Neural progenitor cell (in vitro differentiated cells): Measurements from ENCODE around the gene STRIT1. TPM values are rescaled to one million over a fixed set of nuclear protein-coding genes. Genes with fewer than 3 reads are reported as not detected.

Experiments
- DNase-seq: peaks from one replicate; pipeline ENCODE4 v3.0.0-alpha.2; 2016; ENCODE audit warnings: low spot score
- H2AFZ ChIP-seq: fragments of 200-600 bp; sonication (generic); replicated peaks from 2 replicates; pipeline ENCODE4 v1.6.1; 2016; ENCODE audit warnings: antibody characterized with exemption
- H3F3A ChIP-seq: fragments of 200-600 bp; sonication (generic); 2 replicates; pipeline ENCODE4 v1.6.1; 2016; ENCODE audit warnings: antibody characterized with exemption, low read depth
- H3K27ac ChIP-seq: fragments of 200-600 bp; sonication (generic); 2 replicates; pipeline ENCODE4 v1.5.1; 2016; ENCODE audit warnings: mild to moderate bottlenecking
- H3K27me3 ChIP-seq: fragments of 200-600 bp; sonication (generic); 2 replicates; pipeline ENCODE4 v1.6.1; 2016; ENCODE audit warnings: mild to moderate bottlenecking, moderate library complexity
- H3K36me3 ChIP-seq: fragments of 200-600 bp; sonication (generic); 2 replicates; pipeline ENCODE4 v1.5.1; 2016
- H3K4me1 ChIP-seq: fragments of 200-600 bp; sonication (generic); 2 replicates; pipeline ENCODE4 v1.6.1; 2016; ENCODE audit warnings: mixed run types
- H3K4me2 ChIP-seq: fragments of 200-600 bp; sonication (generic); 2 replicates; pipeline ENCODE4 v1.6.1; 2016
- H3K4me3 ChIP-seq: fragments of 200-600 bp; sonication (generic); 2 replicates; pipeline ENCODE4 v1.5.1; 2016
- H3K79me2 ChIP-seq: fragments of 200-600 bp; sonication (generic); 2 replicates; pipeline ENCODE4 v1.6.1; 2016; ENCODE audit warnings: low read depth
- H3K9ac ChIP-seq: fragments of 200-600 bp; sonication (generic); 2 replicates; pipeline ENCODE4 v1.6.1; 2016
- H3K9me3 ChIP-seq: fragments of 200-600 bp; sonication (generic); 2 replicates; pipeline ENCODE4 v1.5.1; 2016; ENCODE audit warnings: low read depth
- H4K20me1 ChIP-seq: fragments of 200-600 bp; sonication (generic); 2 replicates; pipeline ENCODE4 v1.6.1; 2016; ENCODE audit warnings: low read depth
- H3K27ac Mint-ChIP-seq: 3 replicates; pipeline ENCODE4 v1.8.0; 2021; ENCODE audit warnings: mixed read lengths
- H3K27me3 Mint-ChIP-seq: 2 replicates; pipeline ENCODE4 v1.8.0; 2022; ENCODE audit warnings: low read depth, mild to moderate bottlenecking, inconsistent platforms, moderate library complexity, mixed read lengths; ENCODE audit not compliant: insufficient read depth
- H3K36me3 Mint-ChIP-seq: 3 replicates; pipeline ENCODE4 v1.8.0; 2021; ENCODE audit warnings: mixed read lengths
- H3K4me1 Mint-ChIP-seq: 3 replicates; pipeline ENCODE4 v1.8.0; 2021; ENCODE audit warnings: mixed read lengths
- H3K4me3 Mint-ChIP-seq: 3 replicates; pipeline ENCODE4 v1.8.0; 2021; ENCODE audit warnings: mild to moderate bottlenecking, moderate library complexity, mixed read lengths
- H3K9me3 Mint-ChIP-seq: 3 replicates; pipeline ENCODE4 v1.8.0; 2020; ENCODE audit warnings: mixed read lengths
- EZH2 ChIP-seq: fragments of 200-600 bp; sonication (generic); IDR thresholded peaks from 2 replicates; pipeline ENCODE4 v1.6.1; 2017; ENCODE audit warnings: antibody characterized with exemption, mild to moderate bottlenecking, moderate library complexity
- EZH2phosphoT487 ChIP-seq: fragments of 200-600 bp; sonication (generic); IDR thresholded peaks from 2 replicates; pipeline ENCODE4 v1.6.1; 2017; ENCODE audit warnings: antibody characterized with exemption
- total RNA-seq: library from RNA; depleted of rRNA; stranded (reverse); fragments of >200 nt; gene quantifications from 2 replicates; pipeline ENCODE4 v1.2.3, GENCODE V29; 2015; ENCODE audit warnings: low replicate concordance
- TF ChIP-seq, protein P1 (sequence below): fragments of 200-600 bp; sonication (generic); IDR thresholded peaks from 2 replicates; pipeline ENCODE4 v1.5.1; 2017; ENCODE audit warnings: antibody characterized with exemption, mild to moderate bottlenecking

The STRIT1 gene
- total RNA-seq, 1 donor from 2014 or later = not detected

DNA sequence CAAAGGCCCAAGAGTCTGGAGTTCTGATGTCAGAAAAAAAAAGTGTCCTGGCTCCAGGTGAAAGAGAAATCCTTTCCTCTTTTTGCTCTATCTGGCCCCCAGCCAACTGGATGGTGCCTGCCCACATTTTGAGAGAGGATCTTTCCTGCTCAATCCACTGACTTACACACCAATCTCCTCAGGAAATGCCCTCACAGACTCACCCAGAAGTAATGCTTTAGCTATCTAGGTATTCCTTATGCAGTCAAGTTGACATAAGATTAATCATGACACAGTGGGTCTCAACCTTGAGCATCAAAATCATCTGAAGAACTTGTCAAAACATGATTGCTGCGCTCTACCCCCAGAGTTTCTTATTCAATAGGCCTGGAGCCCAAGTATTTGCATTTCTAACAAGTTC lies 31.2 kb downstream of the STRIT1 start:
- no peaks in the 10 kb centered on the region for H3K36me3 ChIP-seq
- no peak overlapping the region for H3K9ac ChIP-seq
- H3K4me2 ChIP-seq = no peak overlapping the region
- no peaks in the 10 kb centered on the region for H3K9me3 ChIP-seq
- no peak overlapping the region for H3K27ac ChIP-seq
- H2AFZ ChIP-seq = no peak overlapping the region
- TF ChIP-seq EZH2phosphoT487 = no peak
- TF ChIP-seq, protein P1, sequence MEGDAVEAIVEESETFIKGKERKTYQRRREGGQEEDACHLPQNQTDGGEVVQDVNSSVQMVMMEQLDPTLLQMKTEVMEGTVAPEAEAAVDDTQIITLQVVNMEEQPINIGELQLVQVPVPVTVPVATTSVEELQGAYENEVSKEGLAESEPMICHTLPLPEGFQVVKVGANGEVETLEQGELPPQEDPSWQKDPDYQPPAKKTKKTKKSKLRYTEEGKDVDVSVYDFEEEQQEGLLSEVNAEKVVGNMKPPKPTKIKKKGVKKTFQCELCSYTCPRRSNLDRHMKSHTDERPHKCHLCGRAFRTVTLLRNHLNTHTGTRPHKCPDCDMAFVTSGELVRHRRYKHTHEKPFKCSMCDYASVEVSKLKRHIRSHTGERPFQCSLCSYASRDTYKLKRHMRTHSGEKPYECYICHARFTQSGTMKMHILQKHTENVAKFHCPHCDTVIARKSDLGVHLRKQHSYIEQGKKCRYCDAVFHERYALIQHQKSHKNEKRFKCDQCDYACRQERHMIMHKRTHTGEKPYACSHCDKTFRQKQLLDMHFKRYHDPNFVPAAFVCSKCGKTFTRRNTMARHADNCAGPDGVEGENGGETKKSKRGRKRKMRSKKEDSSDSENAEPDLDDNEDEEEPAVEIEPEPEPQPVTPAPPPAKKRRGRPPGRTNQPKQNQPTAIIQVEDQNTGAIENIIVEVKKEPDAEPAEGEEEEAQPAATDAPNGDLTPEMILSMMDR = no peak
- TF ChIP-seq EZH2 = no peak
- no peaks in the 10 kb centered on the region for H3K9me3 Mint-ChIP-seq
- H3K4me1 Mint-ChIP-seq = no peaks in the 10 kb centered on the region
- no peaks in the 10 kb centered on the region for H3K79me2 ChIP-seq
- no peaks in the 10 kb centered on the region for H3F3A ChIP-seq
- no peaks in the 10 kb centered on the region for H3K27me3 Mint-ChIP-seq
- no peaks in the 10 kb centered on the region for H3K36me3 Mint-ChIP-seq
- peaks cover 4% of the 10 kb centered on the region for H3K4me1 ChIP-seq
- H3K4me3 ChIP-seq = no peak overlapping the region
- no peak overlapping the region for H3K4me3 Mint-ChIP-seq
- DNase-seq = no peak
- no peak overlapping the region for H3K27ac Mint-ChIP-seq
- H4K20me1 ChIP-seq = no peaks in the 10 kb centered on the region
- no peaks in the 10 kb centered on the region for H3K27me3 ChIP-seq

DNA sequence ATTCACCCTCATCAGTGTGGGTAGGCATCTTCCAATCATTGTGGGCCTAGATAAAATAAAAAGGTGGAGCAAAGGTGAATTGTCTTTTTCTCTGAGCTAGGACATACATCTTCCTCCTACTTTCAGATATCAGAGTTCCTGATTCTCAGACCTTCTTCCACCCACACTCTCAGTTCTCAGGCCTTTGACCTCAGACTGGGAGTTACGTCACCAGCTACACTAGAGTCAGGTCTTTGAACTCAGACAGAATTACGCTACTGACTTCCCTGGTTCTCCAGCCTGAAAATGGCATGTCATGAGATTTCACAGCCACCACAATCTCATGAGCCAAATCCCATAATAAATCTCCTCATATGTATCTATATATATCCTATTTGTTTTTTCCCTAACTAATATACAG lies 39.0 kb downstream of the STRIT1 start:
- H3K4me2 ChIP-seq = no peak overlapping the region
- no peaks in the 10 kb centered on the region for H3K27me3 Mint-ChIP-seq
- no peaks in the 10 kb centered on the region for H3K79me2 ChIP-seq
- H3K27me3 ChIP-seq = no peaks in the 10 kb centered on the region
- H4K20me1 ChIP-seq = no peaks in the 10 kb centered on the region
- no peak overlapping the region for H3K9ac ChIP-seq
- no peak overlapping the region for H3K27ac Mint-ChIP-seq
- H3K4me3 Mint-ChIP-seq = no peak overlapping the region
- no peaks in the 10 kb centered on the region for H3K9me3 Mint-ChIP-seq
- no peaks in the 10 kb centered on the region for H3K4me1 Mint-ChIP-seq
- DNase-seq = no peak
- peaks cover 9% of the 10 kb centered on the region for H3K4me1 ChIP-seq
- H3K9me3 ChIP-seq = no peaks in the 10 kb centered on the region
- no peak overlapping the region for H2AFZ ChIP-seq
- no peaks in the 10 kb centered on the region for H3F3A ChIP-seq
- H3K36me3 Mint-ChIP-seq = no peaks in the 10 kb centered on the region
- H3K4me3 ChIP-seq = no peak overlapping the region
- TF ChIP-seq, protein P1 = no peak
- TF ChIP-seq EZH2phosphoT487 (no peak), EZH2 (no peak)
- no peak overlapping the region for H3K27ac ChIP-seq
- H3K36me3 ChIP-seq = no peaks in the 10 kb centered on the region

DNA sequence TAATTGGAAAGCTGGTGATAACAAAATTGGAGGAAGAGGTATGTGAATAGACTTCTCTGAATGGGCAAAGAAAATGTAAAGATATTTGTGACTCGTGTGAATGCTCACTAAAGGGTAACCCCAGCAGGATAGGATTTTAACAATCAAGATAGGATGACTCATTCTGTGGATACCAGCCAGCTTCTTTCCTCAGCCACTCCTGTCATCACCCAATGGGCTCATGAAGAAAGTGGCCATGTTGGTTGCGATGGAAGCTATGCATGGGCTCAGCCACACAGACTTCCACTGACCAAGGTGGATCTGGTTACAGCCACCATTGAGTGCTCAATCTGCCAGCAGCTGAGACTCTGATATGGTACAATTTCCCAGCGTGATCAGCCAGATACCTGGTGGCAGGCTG lies 40.9 kb downstream of the STRIT1 start:
- Histone ChIP-seq H3F3A (no peaks in the 10 kb centered on the region), H3K9ac (no peak overlapping the region), H2AFZ (no peak overlapping the region), H3K27ac (no peak overlapping the region), H4K20me1 (no peaks in the 10 kb centered on the region), H3K4me2 (no peak overlapping the region), H3K36me3 (no peaks in the 10 kb centered on the region), H3K79me2 (no peaks in the 10 kb centered on the region), H3K4me3 (no peak overlapping the region), H3K27me3 (no peaks in the 10 kb centered on the region), H3K4me1 (peaks cover 7% of the 10 kb centered on the region), H3K9me3 (no peaks in the 10 kb centered on the region)
- Mint-ChIP-seq H3K27ac (no peak overlapping the region), H3K4me1 (no peaks in the 10 kb centered on the region), H3K9me3 (no peaks in the 10 kb centered on the region), H3K36me3 (no peaks in the 10 kb centered on the region), H3K27me3 (no peaks in the 10 kb centered on the region), H3K4me3 (no peak overlapping the region)
- DNase-seq = no peak
- TF ChIP-seq EZH2 (no peak), EZH2phosphoT487 (no peak)
- TF ChIP-seq, protein P1 = no peak
